ENCODE data around the gene MMS19.

MMS19 gene, protein sequence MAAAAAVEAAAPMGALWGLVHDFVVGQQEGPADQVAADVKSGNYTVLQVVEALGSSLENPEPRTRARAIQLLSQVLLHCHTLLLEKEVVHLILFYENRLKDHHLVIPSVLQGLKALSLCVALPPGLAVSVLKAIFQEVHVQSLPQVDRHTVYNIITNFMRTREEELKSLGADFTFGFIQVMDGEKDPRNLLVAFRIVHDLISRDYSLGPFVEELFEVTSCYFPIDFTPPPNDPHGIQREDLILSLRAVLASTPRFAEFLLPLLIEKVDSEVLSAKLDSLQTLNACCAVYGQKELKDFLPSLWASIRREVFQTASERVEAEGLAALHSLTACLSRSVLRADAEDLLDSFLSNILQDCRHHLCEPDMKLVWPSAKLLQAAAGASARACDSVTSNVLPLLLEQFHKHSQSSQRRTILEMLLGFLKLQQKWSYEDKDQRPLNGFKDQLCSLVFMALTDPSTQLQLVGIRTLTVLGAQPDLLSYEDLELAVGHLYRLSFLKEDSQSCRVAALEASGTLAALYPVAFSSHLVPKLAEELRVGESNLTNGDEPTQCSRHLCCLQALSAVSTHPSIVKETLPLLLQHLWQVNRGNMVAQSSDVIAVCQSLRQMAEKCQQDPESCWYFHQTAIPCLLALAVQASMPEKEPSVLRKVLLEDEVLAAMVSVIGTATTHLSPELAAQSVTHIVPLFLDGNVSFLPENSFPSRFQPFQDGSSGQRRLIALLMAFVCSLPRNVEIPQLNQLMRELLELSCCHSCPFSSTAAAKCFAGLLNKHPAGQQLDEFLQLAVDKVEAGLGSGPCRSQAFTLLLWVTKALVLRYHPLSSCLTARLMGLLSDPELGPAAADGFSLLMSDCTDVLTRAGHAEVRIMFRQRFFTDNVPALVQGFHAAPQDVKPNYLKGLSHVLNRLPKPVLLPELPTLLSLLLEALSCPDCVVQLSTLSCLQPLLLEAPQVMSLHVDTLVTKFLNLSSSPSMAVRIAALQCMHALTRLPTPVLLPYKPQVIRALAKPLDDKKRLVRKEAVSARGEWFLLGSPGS

DNA sequence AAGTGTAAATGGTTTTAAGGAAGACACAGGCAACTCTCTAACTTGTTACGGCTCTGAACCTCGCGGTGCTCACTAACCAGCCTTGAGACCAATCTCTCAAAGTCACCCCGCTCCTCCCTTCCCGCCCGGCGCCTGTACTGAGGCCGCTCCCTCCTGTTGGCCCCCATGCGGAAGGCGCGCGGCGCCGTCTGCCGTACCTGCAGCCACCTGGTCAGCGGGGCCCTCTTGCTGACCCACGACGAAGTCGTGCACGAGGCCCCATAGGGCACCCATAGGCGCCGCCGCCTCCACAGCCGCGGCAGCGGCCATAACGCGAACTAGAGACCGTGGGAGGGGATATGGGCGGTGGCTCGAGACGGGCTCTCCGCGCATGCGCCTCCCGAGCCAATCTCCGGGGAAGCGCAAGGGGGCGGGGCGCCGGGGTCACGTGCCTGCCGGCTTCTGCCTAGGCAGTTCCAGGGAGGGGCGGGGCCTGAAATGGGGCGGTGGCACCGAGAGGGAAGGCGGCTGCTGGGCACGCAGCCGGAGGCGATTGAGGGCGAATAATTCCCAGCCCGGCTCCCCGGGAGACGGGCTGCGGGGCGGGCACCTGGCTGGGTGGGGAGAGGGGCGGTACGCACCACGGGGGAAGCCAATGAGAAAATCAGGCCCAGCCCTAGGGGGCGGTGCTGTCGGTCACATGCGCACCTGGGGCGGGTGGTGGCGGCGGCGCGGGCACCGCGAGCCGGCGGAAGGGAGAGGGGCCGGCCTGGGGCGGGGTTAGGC lies at the start of gene MMS19:
MMS19 (minus strand) TSS at position 347 of the 765 bp plus-strand sequence; CDS start at position 309, 38 bp downstream.
- DNase-seq (ENCODE audit: low read depth): peak; percentile 100

DNA sequence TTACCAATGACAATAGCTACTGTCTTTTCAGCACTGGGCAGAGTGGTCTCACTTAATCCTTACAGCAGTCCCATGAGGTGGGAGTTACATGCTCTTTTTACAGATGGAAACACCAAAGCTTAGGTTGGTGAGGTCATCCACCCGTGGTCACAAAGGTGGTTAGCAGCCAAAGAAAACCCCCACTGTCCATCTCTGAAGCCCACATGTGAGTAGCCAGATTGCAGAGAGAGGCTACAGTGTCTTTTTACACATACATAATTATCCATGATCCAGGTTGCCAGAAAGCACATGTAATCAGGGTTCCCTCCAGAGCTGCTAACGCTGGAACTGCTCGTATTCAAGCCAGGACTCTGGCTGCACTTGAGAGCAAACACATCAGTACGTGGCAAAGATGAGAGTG lies 49.7 kb upstream of the MMS19 start:
- no peak for DNase-seq (ENCODE audit: low read depth)

DNA sequence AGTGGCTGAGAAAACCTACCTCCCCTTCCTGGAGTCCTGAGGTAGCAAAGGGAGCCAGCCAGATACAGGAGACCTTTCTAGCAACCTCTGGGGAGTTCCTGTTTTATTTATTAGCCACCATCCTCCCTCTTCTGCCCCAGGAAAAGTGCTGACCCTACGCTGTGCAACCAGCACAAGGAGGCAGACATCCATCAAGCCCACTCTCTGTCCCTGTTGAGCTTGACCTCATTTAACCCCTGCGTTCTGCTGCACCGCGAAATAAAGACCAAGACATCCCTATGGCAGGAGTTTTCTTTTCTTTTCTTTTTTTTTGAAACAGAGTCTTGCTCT lies 49.0 kb upstream of the MMS19 start:
- DNase-seq (ENCODE audit: low read depth): no peak

DNA sequence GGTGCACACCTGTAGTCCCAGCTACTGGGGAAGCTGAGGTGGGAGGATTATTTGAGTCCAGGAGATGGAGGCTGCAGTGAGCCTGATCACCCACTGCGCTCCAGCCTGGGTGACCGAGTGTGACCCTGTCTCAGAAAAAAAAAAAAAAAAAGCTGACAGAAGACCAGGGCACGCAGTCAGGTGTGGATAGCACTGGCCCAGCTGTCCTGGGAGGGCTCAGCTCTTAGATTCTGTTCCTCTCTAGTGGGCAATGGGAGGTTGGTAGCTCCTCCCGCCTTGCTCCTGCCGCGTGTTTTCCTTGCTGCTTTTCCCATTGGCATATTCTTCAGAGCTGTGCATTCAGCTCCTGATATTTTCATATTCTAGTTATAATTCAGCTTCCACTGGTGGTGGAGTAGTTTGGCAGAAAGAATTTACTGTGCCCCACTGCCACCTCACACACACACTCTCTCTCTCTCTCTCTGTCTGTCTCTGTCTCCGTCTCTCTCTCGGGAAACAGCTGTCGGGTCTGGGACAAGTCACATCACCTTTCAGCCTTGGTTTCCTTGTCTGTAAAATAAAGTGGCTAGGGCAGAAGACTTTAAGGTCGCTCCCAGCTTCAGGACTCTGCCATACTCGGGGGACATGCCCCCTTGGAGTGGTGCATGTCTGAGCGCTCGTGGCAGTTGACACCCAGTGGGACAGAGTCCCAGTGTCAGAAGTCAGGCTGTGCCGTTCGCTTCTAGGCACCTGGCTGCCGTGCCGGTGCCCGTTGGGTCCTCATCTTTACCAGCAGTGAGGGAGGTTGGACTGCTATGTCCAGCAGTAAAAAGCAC lies 48.4 kb upstream of the MMS19 start:
- DNase-seq (ENCODE audit: low read depth): no peak

DNA sequence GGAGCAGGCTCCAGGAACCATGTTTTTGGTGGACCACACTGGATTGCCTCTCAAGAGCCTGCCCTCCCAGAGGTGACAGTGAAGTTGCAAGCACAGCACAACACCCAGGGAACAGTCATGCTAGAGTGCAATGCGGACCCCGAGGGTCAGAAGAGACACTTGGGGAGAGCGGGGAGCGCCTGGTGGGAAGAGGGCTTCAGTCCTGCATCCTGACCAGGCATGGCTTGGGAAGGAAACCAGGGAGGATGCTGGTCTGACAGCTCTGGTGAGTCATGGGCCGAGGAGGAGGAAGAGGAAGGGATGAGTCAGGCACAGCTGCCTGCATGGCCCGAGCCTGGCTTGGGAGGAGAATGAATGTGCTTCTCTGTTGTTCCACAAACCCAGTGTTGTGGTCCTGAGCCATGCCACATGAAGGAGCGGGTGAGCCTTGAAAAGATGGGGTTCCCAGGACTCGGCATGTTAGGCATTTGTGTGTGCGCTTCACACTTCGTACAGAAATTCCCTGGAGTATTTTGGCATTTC lies 44.9 kb upstream of the MMS19 start:
- DNase-seq (ENCODE audit: low read depth): peak; percentile 9

DNA sequence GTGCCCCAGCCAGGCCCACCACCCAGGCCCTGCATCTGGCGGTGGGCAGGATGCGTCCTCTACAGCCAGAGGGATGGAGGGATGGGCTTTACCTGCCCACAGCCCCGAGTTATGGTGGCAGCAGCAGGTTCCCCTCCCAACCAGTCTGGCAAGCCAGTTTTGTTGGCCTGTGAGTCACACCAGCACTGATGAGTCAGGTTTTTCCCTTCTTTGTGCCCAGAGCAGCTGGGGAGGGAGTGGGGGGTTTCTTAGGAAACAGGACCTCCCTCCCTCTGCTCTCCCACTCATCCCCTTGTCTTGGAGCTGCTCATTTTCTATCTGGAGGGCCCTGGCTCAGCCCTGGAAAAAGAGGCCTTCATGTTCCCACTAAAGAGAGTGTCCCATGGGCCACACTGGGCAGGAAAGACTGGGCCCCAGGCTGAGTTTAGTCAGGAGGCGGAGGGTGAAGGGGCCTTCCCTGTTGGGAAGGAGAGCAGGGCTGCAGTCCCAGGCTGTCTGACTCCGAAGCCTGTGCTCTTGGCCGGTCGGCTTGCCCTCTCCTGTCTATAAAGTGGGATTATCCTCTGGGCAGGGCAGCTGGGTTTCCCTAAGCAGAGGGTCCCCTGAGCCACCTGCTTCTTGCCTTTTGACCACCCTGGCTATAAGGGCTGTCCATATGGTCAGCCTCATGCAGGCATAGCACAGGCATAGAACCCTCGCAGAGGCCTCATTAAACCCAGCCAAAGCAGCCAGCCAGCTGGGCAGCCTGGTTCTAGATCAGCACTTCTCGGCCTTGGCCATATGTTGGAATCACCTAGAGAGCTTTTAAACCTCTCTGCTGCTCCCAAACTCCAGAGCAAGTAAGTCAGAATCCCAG lies 44.2 kb upstream of the MMS19 start:
- DNase-seq (ENCODE audit: low read depth): no peak

DNA sequence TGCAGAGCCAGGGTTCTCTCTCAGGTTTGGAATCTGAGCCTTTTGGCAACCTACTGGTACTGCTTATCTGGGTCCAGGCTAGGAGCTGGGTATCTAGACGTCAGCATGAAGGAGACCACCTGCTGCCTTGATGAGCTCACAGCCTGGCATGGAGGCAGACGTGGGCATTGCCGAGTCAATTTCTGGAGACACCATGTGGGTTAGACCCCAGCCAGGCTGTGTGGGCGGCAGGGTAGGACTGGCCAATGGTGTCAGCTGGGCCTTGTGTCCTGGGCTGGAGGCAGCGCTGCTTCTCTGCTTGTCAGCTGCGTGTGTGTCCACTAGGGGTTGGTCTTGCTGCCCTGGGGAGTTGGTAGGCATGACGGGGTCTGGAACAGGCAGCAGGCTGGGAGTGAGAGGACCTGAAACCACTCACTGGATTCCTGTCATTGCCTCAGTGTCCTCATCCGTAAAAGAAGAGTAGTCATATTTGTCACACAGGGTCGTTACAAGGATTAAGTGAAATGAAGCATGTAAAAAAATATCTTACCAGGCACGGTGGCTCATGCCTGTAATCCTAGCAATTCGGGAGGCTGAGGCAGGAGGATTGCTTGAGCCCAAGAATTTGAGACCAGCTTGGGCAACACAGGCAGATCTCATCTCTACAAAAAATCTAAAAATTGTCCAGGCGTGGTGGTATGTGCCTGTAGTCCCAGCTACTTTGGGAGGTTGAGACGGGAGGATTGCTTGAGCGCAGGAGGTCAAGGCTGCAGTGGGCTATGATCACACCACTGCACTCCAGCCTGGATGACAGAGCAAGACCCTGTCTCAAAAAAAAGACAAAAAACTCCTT lies 42.7 kb upstream of the MMS19 start:
- no peak for DNase-seq (ENCODE audit: low read depth)

DNA sequence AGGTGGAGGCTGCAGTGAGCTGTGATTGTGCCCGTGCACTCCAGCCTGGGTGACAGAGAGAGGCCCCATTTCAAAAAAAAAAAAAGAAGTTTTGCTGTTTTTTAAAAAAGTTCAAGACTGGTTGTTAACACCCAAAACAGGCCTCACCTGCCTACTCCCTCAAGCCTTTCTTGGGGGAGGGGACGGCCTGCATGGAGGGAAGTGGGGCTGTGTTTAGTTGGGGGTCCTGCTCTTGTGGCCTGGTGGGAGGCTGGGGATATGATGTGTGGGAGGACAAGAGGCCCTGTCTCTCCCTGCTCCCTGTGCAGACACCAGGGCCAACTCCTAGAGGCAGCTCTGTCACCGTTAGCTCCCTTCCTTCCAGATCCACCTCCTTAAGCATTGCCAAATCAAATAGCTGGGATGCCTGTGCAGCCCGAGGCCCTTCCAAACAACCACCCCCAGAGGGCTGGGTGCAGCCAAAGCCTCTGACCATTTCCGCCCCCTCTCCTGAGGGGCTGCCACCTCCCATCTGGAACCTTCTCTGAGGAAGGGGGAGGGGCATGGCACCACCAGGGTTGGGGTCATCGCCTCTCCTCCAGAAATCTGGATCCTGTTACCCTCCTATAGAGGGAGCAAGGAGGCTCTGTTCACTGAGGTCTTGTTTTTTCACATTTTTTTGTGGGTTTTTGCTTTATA lies 41.4 kb upstream of the MMS19 start:
- no peak for DNase-seq (ENCODE audit: low read depth)

DNA sequence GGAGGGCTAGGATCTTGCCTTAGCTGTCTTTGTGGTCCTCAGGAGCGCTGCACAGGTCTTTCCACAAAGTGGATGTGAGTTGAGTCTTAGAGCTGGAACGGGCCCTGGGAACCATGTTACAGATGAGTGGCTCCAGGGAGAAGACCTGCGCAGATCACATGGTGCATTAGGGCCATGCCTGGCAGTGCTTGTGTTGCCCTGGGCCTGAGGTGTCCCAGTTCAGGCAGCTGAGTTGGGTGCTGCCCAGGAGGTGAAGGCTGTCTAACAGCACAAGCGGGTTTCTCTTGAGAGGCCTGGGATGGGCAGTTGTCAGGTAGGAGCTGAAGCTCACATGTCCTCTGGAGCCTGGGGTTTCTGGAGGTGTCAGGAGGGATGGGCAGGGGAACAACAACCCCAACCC lies 40.6 kb upstream of the MMS19 start:
- no peak for DNase-seq (ENCODE audit: low read depth)

DNA sequence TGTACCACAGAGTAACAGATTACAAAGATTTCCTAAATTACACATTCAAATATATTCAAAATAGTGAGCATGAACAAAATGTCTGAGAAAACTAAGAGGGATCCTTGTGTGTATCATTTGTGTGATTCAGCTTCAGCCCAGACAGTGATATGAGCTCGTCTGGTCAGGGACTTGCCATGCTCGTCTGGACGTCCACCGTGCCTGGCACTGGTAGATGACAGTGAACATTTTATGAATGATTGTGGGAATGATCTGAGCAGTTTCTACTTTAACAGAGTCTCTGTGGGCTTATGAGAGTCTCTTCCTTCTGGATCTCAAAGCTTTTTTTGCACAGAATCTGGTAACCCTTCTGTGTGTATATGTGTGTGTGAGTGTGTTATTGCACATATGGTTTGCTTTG lies 40.2 kb upstream of the MMS19 start:
- no peak for DNase-seq (ENCODE audit: low read depth)

DNA sequence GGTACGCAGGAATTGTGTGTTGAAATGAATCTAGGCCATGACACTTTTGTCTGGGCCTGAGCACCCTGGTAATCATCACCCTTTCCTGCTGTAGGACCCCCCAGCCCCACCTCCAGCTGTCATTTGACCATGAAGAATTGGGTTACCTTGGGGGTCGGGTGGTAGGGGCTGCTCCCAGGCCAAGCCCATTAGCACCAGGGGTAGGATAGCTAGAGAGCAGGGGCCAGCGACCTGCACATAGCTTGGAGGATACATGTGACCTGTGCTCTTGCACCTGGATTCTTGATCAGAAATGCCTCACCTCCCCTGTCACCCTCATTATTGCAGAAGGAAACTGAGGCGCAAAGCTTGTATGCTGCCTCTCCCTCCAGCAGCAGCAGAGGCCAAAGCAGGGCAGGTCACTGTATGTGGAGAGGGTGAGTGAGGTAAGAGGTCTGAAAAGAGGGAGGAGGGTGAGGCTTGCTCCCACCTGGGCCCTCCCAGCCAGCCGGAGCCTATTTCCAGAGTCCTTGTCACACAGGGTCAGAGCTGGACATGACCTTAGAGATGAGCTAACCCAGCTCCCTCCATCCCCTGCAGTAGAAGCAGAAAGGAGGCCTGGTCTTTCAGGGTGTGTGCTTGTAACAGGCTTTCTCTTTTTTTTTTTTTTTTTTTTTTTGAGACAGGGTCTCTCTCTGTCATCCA lies 39.1 kb upstream of the MMS19 start:
- DNase-seq (ENCODE audit: low read depth): no peak

DNA sequence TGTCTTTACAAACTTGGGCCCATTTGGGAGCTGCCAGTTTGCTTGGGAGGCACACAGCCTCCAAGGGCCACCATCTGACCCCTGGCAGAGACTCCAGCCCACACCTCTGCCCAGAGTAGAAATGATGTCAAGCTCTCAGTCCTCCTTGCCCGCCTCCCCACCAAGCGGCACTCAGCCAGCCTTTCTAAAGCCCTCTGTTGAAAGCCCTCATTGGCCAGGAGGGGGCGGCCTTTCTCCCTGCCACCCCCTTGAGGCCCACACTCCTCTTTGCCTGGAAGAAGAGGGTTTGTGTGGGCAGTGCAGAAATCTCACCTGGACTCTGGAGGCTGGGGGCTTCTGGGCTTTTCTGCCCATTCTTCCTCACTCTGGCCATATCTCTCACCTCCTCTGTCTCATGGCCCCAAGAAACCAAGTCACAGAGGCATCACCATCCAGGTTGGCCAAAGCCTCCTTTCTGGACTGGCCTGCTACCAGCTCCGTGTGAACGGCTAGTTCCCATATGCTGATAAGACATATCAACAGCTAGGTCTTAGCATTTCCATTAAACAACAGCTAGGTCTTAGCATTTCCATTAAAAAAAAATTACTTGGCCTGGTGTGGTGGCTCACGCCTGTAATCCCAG lies 36.6 kb upstream of the MMS19 start:
- DNase-seq (ENCODE audit: low read depth): peak; percentile 16

DNA sequence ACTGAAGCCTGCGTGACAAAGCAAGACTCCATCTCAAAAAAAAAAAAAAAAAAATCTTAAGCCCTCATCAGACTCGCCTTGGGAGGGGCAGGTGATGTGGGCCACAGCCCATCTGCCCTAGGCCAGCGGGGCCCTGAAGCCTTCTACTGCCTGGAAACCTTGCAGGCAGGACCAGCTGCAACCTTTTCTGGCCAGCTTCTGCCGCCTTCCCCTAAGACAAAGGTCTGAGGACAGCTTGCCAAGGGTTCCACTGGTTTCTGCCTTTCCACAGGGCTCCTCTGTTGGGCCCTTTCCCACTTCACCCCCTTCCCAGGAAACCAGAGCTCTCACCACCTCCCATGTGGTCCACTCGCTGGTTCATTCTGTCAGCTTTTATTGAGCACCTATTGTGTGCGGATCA lies 35.7 kb upstream of the MMS19 start:
- no peak for DNase-seq (ENCODE audit: low read depth)

DNA sequence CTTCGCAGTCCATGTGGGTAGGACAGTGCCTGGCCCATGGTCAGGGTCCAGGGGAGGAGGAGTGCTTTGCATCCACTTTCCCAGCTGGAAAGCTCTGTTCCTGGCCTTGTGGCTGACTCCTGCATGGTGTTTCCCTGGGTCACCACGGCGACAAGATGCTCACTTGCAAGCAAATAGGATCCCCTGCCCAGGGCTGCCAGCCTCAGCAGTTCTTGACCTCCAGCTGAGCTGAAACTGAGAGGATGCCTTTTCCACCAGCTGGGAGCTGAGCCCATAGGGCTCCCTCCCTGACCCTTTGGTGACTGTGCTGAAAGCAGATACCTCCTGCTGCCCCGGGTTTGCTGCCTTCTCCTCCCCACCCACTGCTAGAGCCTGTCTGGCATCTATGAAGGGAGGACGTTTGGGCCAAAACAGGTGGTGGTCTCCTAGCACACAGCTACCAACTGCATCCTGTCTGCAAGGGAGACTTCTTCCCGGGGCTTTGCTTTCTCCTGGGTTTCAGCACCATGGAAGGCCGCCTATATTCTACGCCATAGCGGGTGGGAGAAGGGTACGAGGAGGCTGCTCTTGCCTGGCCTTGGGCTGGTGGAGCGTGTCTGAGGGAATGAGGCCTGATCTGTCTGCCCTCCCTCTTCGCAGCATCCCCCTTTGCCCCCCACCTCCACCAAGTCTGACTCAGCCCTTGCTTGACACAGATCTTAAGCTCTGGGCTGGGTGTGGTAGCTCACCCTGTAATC lies 34.9 kb upstream of the MMS19 start:
- DNase-seq (ENCODE audit: low read depth): no peak

DNA sequence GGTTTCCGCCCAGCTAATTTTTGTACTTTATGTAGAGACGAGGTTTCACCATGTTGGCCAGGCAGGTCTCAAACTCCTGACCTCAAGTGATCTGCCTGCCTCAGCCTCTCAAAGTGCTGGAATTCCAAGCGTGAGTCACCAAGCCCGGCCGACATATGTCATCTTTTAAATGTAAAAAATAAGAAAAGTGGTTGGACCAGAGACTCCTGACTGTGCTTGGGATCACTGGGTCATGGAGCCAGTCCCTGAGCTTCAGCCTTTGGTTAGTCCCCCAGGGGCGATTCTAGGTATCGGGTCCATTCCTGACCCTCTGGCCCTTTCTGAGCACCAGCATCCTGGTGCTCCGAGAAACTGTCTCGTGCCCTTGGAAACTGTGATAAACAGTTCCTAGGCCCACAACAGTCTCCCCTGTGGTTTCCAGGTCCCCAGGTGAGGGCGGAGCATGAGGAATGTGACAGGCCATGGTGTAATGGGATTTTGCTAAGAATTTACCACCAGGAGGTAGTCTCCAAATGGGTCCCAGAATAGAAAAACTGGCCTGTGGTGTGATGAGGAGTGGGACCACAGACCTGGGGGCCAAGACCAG lies 33.3 kb upstream of the MMS19 start:
- DNase-seq (ENCODE audit: low read depth): no peak

DNA sequence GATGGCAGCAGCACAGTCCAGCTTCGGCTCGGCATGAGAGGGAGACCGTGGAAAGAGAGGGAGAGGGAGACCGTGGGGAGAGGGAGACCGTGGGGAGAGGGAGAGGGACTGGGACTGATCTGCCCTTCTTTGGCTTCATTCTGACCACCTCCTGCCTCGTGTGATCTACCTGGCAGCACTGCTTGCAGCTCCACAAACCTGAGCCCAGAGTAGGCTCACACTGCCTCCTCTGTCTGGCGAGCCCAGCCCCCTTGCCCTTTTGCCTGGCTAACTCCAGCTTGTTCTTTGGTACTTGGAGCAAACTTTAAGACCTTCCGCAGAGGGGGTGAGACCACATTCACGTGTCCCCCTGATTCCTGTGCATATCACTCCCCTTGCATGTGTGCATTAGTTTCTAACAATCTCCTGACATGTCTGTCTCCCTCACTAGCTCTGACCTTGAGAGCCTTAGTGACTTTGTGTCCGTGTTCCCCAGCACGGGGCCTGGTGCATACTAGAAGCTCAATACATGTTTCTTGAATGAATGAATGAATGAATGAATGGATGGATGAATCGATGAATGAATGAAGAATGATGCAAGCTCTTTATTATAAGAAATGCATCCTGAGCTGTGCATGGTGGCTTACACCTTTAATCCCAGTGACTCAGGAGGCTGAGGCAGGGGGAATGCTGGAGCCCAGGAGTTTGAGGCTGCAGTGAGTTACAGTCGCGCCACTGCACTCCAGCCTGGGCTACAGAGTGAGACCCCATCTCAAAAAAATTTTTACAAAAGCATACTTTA lies 31.7 kb upstream of the MMS19 start:
- DNase-seq (ENCODE audit: low read depth): no peak
